NCI-H2227 treated with DMSO at 0.1 percent for 48 hours (cell line): ENCODE results near the gene TTBK1.

Experiments used
- DNase-seq: peaks from one replicate; lab custom pipeline; 2025; lab: John Stamatoyannopoulos, UW

The TTBK1 gene

GRCh38 chr6:43255408-43256054 lies 12.2 kb downstream of the TTBK1 start:
- no peak for DNase-seq

DNA sequence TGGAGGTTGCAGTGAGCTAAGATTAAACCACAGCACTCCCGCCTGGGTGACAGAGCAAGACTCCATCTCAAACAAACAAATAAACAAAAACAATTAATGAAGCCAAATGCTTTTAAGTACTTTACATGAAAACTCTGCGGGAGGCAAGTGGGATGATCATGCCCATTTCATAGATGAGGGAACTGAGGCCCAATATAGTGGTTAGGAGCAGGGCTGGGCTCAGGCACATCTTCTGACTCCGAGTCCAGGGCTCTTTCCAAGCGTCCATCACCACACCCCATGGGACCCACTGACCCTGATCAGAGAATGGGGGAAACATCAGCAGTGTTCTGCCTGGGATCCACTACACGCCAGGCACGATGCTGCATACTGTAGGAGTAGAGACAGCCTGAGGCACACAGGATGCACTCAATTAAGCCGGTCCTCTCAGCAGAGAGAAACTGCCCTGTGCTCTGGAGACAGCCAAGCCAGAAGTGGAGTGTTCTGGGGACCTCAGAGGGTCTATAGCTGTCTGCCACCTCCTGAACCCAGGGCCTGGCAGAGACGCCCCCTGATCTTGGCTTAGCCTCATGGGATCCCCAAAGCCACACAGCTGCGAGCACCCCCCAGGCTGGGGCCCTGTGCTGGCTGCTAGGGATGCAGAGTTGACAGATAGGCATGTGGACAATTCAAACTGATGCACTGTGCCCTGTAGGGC lies 13.5 kb downstream of the TTBK1 start:
- DNase-seq: no peak

GRCh38 chr6:43257367-43258145 lies 14.3 kb downstream of the TTBK1 start:
- no peak for DNase-seq

GRCh38 chr6:43258180-43258579 lies 14.9 kb downstream of the TTBK1 start:
- no peak for DNase-seq

DNA sequence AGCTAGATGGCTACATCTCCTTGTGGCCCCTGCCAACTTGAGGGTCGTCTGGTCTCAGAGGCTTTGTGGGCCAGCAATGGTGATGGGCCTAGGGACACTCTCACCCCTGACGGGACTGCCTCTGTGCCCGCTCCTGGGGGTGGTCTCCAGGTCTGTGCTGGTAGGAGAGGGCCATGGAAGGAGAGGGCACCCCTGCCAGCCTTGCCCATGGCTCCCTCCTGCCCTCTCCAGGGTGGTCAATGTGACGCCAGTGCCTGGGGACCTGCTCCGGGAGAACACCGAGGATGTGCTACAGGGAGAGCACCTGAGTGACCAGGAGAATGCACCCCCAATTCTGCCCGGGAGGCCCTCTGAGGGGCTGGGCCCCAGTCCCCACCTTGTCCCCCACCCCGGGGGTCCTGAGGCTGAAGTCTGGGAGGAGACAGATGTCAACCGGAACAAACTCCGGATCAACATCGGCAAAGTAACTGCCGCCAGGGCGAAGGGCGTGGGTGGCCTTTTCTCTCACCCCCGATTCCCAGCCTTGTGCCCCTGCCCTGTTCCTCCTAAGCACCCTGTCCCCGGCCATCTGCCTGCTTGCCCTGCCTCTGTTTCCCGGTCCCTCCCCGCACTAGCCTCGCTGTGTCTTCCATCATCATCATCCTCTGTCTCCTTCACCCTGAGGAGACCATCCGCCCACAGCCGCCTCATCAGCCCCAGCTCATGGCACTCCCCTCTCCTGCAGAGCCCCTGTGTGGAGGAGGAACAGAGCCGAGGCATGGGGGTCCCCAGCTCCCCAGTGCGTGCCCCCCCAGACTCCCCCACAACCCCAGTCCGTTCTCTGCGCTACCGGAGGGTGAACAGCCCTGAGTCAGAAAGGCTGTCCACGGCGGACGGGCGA lies 15.8 kb downstream of the TTBK1 start:
- no peak for DNase-seq

- no peak for DNase-seq
These were observed 17.5 kb downstream of the TTBK1 start for GRCh38 chr6:43260791-43261190.

DNA sequence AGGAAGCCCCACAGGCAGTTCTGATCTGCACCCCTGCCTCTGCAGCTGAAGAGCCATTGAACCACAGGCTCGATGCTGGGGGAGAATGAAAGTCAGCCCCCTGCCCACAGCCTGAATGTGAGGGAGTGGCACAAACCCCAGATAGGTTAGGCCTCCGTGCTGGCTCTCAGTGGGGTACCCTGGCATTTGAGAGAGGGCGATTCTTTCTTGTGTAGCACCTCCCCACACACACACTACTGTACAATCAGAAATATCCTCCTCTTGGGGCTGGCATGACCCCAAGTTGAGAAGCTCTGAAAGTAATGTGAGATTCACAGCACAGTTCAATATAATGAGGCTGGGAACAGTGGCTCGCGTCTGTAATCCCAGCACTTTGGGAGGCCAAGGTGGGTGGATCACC lies 17.9 kb downstream of the TTBK1 start:
- no peak for DNase-seq

GRCh38 chr6:43262000-43262779 lies 18.9 kb downstream of the TTBK1 start:
- DNase-seq: no peak

DNA sequence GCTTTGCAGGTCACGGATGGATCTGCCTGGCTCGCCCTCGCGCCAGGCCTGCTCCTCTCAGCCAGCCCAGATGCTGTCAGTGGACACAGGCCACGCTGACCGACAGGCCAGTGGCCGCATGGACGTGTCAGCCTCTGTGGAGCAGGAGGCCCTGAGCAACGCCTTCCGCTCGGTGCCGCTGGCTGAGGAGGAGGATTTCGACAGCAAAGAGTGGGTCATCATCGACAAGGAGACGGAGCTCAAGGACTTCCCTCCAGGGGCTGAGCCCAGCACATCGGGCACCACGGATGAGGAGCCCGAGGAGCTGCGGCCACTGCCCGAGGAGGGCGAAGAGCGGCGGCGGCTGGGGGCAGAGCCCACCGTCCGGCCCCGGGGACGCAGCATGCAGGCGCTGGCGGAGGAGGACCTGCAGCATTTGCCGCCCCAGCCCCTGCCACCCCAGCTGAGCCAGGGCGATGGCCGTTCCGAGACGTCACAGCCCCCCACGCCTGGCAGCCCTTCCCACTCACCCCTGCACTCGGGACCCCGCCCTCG lies 19.6 kb downstream of the TTBK1 start:
- DNase-seq: no peak

- DNase-seq: no peak
These were observed 20.3 kb downstream of the TTBK1 start for GRCh38 chr6:43263314-43264178.

- DNase-seq: no peak
These were observed 21.4 kb downstream of the TTBK1 start for GRCh38 chr6:43264599-43265145.

DNA sequence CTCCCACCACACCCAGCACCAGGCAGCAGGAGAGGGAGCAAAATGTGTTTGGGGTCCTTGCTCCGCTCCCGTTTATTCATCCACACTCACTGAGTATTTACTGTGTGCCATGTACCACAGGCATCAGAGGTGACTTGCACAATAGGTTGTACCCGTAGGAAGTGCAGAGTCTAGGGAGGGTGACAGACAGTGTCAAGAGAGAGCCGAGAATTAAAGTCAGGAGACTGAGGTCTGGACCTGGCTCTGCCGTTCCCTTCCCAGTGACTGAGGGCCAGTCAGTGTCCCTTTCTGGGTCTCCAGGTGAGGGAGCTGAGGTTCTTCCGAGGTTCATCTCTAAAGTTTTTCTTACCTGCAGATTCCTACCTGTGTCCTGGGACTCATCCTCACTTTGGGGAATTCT lies 22.3 kb downstream of the TTBK1 start:
- DNase-seq: no peak

- DNase-seq: no peak
These were observed 24.5 kb downstream of the TTBK1 start for GRCh38 chr6:43267619-43268354.

- no peak for DNase-seq
These were observed 25.0 kb downstream of the TTBK1 start for GRCh38 chr6:43268355-43268700.

DNA sequence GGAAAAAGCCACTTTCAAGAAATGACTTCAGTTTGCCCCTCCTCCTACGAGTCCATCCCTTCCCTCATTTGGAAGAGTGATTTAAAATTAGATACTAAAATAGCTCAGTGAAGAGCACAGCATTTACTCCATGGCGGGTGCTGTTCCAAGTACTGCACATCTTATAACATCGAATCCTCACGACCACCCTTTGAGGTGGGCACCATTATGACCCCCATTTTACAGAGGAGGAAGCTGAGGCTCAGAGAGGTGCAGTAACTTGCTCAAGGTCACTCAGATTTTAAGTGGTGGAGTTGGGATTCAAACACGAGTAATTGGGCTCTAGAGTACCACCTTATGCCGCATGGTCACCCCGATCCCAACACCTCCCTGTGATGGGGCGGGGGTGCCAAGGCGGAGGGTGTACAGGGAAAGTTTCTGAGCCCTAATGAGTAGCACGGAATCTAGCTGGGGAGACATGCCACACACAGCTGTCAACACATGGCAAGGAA lies 25.5 kb downstream of the TTBK1 start:
- no peak for DNase-seq

- no peak for DNase-seq
These were observed 26.2 kb downstream of the TTBK1 start for GRCh38 chr6:43269273-43270007.

GRCh38 chr6:43271103-43271815 lies 28.0 kb downstream of the TTBK1 start:
- no peak for DNase-seq

DNA sequence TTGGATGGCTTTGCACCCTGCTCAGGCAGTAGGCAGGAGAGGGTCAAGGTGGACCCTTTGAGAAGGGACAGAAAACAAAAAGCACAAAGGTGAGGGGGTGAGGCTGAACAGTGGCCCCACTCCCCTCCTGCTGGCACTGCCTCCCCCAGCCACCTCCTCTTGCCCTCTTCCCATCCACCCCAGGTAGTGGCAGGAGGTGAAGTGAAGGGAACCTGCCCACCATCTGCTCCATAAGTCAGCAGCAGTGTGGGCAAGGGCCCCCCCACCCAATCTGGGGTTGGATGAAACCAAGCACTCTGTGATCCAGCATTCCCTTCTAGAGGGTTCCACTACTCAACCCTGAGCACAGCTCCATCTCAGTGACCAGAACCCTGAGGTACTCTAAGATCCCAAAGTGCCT lies 28.7 kb downstream of the TTBK1 start:
- no peak for DNase-seq
